Activated B cell treated with CpG ODN at 0.5 μM for 24 hours (primary cell): Measurements from ENCODE around the gene DHH. TPM values are rescaled to one million over a fixed set of nuclear protein-coding genes. Genes with fewer than 3 reads are reported as not detected.

Experiments
- ATAC-seq: fragments of 200-7000 bp; cut with Tn5 transposase; one replicate; pipeline ENCODE4 v1.10.0; 2021; ENCODE audit warnings: low read depth, mild to moderate bottlenecking, moderate library complexity
- CTCF ChIA-PET: fragments of 350-600 bp; sonication (Branson Sonifier 250); formaldehyde crosslinking; loops from one replicate; lab custom pipeline; 2021; ENCODE audit warnings: antibody characterized with exemption; lab: Charles Lee
- POLR2A ChIA-PET: fragments of 350-600 bp; sonication (Branson Sonifier 250); formaldehyde crosslinking; loops from one replicate; lab custom pipeline; 2021; ENCODE audit warnings: antibody characterized with exemption; lab: Charles Lee
- DNase-seq: peaks from one replicate; pipeline ENCODE4 v3.0.0; 2022
- H3K27ac Mint-ChIP-seq: one replicate; pipeline ENCODE4 v1.8.0; 2020; ENCODE audit warnings: mixed read lengths
- H3K27me3 Mint-ChIP-seq: one replicate; pipeline ENCODE4 v1.8.0; 2021; ENCODE audit warnings: mixed read lengths
- H3K36me3 Mint-ChIP-seq: one replicate; pipeline ENCODE4 v1.8.0; 2021; ENCODE audit warnings: low read depth, mixed read lengths
- H3K4me1 Mint-ChIP-seq: one replicate; pipeline ENCODE4 v1.8.0; 2021; ENCODE audit warnings: mixed read lengths
- H3K4me3 Mint-ChIP-seq: one replicate; pipeline ENCODE4 v1.8.0; 2020; ENCODE audit warnings: mild to moderate bottlenecking, mixed read lengths
- H3K9me3 Mint-ChIP-seq: one replicate; pipeline ENCODE4 v1.8.0; 2020; ENCODE audit warnings: mixed read lengths
- CTCF ChIP-seq: fragments of 200-600 bp; IDR thresholded peaks from one replicate; pipeline ENCODE4 v1.8.0; 2022; ENCODE audit warnings: antibody characterized with exemption, mild to moderate bottlenecking
- intact Hi-C: fragments of 100-400 bp; cut with micrococcal nuclease; formaldehyde crosslinking; loops from one replicate; pipeline ENCODE4 v1.15.1; 2024
- total RNA-seq: library from RNA; stranded (reverse); gene quantifications from 2 replicates; pipeline ENCODE4 v1.2.3, GENCODE V29; 2022

The DHH gene
- total RNA-seq, 1 donor from 2014 or later = 0.09 TPM

- CTCF ChIA-PET = interaction anchor here (1.5 kb wide), 1 partner anchor 46 kb away, joined by 4 read pairs; no protein-coding TSS in a partner anchor
- DNase-seq = no peak
- Mint-ChIP-seq H3K4me1 (peaks cover 51% of the 10 kb centered on the region), H3K4me3 (no peak overlapping the region), H3K36me3 (peaks cover 26% of the 10 kb centered on the region), H3K27ac (peak overlapping the region; percentile 53), H3K27me3 (no peaks in the 10 kb centered on the region), H3K9me3 (no peaks in the 10 kb centered on the region)
- intact Hi-C loops = loop anchor here (5.0 kb wide), 1 partner anchor 281 kb away; the partner anchor contains the start of gene DDX23
- POLR2A ChIA-PET = interaction anchor here (4.1 to 6.8 kb wide), 3 partner anchors 23 to 56 kb away, joined by 44 to 190 read pairs (median 107); partner anchors contain the start of genes LMBR1L and TUBA1A
- ATAC-seq = no peak
- TF ChIP-seq CTCF = no peak
These were observed 39.0 kb upstream of the DHH start for GRCh38 chr12:49133590-49133989.

- DNase-seq (no peak), ATAC-seq (no peak)
- H3K9me3 Mint-ChIP-seq = no peaks in the 10 kb centered on the region
- H3K4me1 Mint-ChIP-seq = peaks cover 46% of the 10 kb centered on the region
- peaks cover 29% of the 10 kb centered on the region for H3K36me3 Mint-ChIP-seq
- ChIA-PET CTCF (interaction anchor here (1.5 to 4.2 kb wide), 2 partner anchors 45 to 55 kb away, joined by 4 to 27 read pairs; partner anchors contain the start of gene TUBA1A), POLR2A (interaction anchor here (0.6 to 6.8 kb wide), 6 partner anchors 23 to 102 kb away, joined by 3 to 190 read pairs (median 35); partner anchors contain the start of genes LMBR1L and TUBA1A)
- no peak for TF ChIP-seq CTCF
- H3K4me3 Mint-ChIP-seq = no peak overlapping the region
- peak overlapping the region; percentile 97 for H3K27ac Mint-ChIP-seq
- intact Hi-C loops = loop anchor here (5.0 kb wide), 1 partner anchor 281 kb away; the partner anchor contains the start of gene DDX23
- no peaks in the 10 kb centered on the region for H3K27me3 Mint-ChIP-seq
These were observed 38.4 kb upstream of the DHH start for GRCh38 chr12:49133014-49133413.

- H3K9me3 Mint-ChIP-seq = no peaks in the 10 kb centered on the region
- ChIA-PET POLR2A (interaction anchor here (0.8 to 6.8 kb wide), 32 partner anchors 9 to 953 kb away, joined by 3 to 190 read pairs (median 9); partner anchors contain the start of genes BCDIN3D, DDN, LMBR1L and PRKAG1), CTCF (interaction anchor here (0.7 to 4.2 kb wide), 7 partner anchors 9 to 102 kb away, joined by 3 to 27 read pairs (median 5); partner anchors contain the start of genes LMBR1L and TUBA1A)
- no peaks in the 10 kb centered on the region for H3K27me3 Mint-ChIP-seq
- no peak for DNase-seq
- intact Hi-C loops = loop anchor here (1.0 to 5.0 kb wide), 4 partner anchors 29 to 416 kb away; partner anchors contain the start of genes CCNT1, DDX23 and PRKAG1
- H3K4me3 Mint-ChIP-seq = peak overlapping the region; percentile 89
- H3K4me1 Mint-ChIP-seq = peaks cover 53% of the 10 kb centered on the region
- TF ChIP-seq CTCF = no peak
- peak overlapping the region; percentile 97 for H3K27ac Mint-ChIP-seq
- H3K36me3 Mint-ChIP-seq = peaks cover 39% of the 10 kb centered on the region
- no peak for ATAC-seq
These were observed 37.4 kb upstream of the DHH start for GRCh38 chr12:49131894-49132461.

- H3K4me1 Mint-ChIP-seq = peaks cover 55% of the 10 kb centered on the region
- no peaks in the 10 kb centered on the region for H3K27me3 Mint-ChIP-seq
- H3K36me3 Mint-ChIP-seq = peaks cover 43% of the 10 kb centered on the region
- peak; percentile 92 for DNase-seq
- H3K9me3 Mint-ChIP-seq = no peaks in the 10 kb centered on the region
- peak within 1 kb of the TSS; percentile 96 for H3K4me3 Mint-ChIP-seq
- POLR2A ChIA-PET = interaction anchor here (0.6 to 6.8 kb wide), 60 partner anchors 10 to 1153 kb away, joined by 3 to 190 read pairs (median 7); partner anchors contain the start of genes ARF3, BCDIN3D, DDN and DDX23
- TF ChIP-seq CTCF = no peak
- intact Hi-C loops = loop anchor here (1.0 to 5.0 kb wide), 4 partner anchors 30 to 415 kb away; partner anchors contain the start of genes CCNT1, DDX23 and PRKAG1
- CTCF ChIA-PET = interaction anchor here (0.7 to 4.2 kb wide), 10 partner anchors 10 to 103 kb away, joined by 3 to 31 read pairs (median 6); partner anchors contain the start of genes LMBR1L, RHEBL1 and TUBA1A
- H3K27ac Mint-ChIP-seq = peak within 1 kb of the TSS; percentile 98
- peak; percentile 82 for ATAC-seq
These were observed 36.7 kb upstream of the DHH start, which contains the start of gene TUBA1B for GRCh38 chr12:49131051-49131893. Gene TUBA1B, minus strand, starts transcription at chr12:49131395. Its CDS starts 95 bp downstream, at chr12:49131300.
